GM18499 (cell line): ENCODE data around the gene POLD4.

Experiments used
- ATAC-seq: cut with Tn5 transposase; IDR thresholded peaks from one replicate; pipeline ENCODE4 v1.9.1; 2021; ENCODE audit warnings: moderate number of reproducible peaks; ENCODE audit not compliant: insufficient read depth, unreplicated experiment

The POLD4 gene

GRCh38 chr11:67355023-67355793 is 1.9 kb upstream of the POLD4 start:
- no peak for ATAC-seq

- ATAC-seq = no peak
Measured at GRCh38 chr11:67354075-67355022, 1.0 kb upstream of the POLD4 start.

GRCh38 chr11:67352546-67353316 is 615 bp downstream of the POLD4 start:
- ATAC-seq = no peak

- no peak for ATAC-seq
Measured at GRCh38 chr11:67351275-67352005, 1.9 kb downstream of the POLD4 start.

- ATAC-seq = no peak
Measured at GRCh38 chr11:67349928-67350465, 3.3 kb downstream of the POLD4 start.

- ATAC-seq = no peak
Measured at GRCh38 chr11:67349457-67349856, 3.9 kb downstream of the POLD4 start.

- ATAC-seq = no peak
Measured at GRCh38 chr11:67349036-67349435, 4.3 kb downstream of the POLD4 start.

GRCh38 chr11:67347964-67348749 is 5.2 kb downstream of the POLD4 start:
- no peak for ATAC-seq

GRCh38 chr11:67345920-67346819 is 7.2 kb downstream of the POLD4 start:
- no peak for ATAC-seq

- no peak for ATAC-seq
Measured at GRCh38 chr11:67345247-67345919, 8.0 kb downstream of the POLD4 start.

- ATAC-seq = no peak
Measured at GRCh38 chr11:67344264-67344663, 9.1 kb downstream of the POLD4 start.

- no peak for ATAC-seq
Measured at GRCh38 chr11:67337257-67337656, 16.1 kb downstream of the POLD4 start.

GRCh38 chr11:67332081-67332691 is 21.2 kb downstream of the POLD4 start:
- no peak for ATAC-seq

GRCh38 chr11:67323526-67323925 is 29.8 kb downstream of the POLD4 start:
- ATAC-seq = no peak

GRCh38 chr11:67322049-67322448 is 31.3 kb downstream of the POLD4 start:
- ATAC-seq = no peak

GRCh38 chr11:67321313-67321871 is 32.0 kb downstream of the POLD4 start:
- ATAC-seq = no peak

GRCh38 chr11:67320691-67321090 is 32.7 kb downstream of the POLD4 start:
- ATAC-seq = no peak
